ENCODE results near the gene CRABP2. TPM values are rescaled to one million over a fixed set of nuclear protein-coding genes. Genes with fewer than 3 reads are reported as not detected.

The CRABP2 gene
- total RNA-seq, 4 donors from 2014 or later: 4.5 to 8.8 (median 8.8) TPM; not detected in 1

- DNase-seq (ENCODE audit: low spot score): no peak
- ATAC-seq (ENCODE audit: low FRiP score): no peak
- TF ChIP-seq, protein P1, sequence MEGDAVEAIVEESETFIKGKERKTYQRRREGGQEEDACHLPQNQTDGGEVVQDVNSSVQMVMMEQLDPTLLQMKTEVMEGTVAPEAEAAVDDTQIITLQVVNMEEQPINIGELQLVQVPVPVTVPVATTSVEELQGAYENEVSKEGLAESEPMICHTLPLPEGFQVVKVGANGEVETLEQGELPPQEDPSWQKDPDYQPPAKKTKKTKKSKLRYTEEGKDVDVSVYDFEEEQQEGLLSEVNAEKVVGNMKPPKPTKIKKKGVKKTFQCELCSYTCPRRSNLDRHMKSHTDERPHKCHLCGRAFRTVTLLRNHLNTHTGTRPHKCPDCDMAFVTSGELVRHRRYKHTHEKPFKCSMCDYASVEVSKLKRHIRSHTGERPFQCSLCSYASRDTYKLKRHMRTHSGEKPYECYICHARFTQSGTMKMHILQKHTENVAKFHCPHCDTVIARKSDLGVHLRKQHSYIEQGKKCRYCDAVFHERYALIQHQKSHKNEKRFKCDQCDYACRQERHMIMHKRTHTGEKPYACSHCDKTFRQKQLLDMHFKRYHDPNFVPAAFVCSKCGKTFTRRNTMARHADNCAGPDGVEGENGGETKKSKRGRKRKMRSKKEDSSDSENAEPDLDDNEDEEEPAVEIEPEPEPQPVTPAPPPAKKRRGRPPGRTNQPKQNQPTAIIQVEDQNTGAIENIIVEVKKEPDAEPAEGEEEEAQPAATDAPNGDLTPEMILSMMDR (IDR thresholded peaks at IDR 0.05): no peak
Measured at GRCh38 chr1:156704166-156704711, 1.1 kb downstream of the CRABP2 start.

DNA sequence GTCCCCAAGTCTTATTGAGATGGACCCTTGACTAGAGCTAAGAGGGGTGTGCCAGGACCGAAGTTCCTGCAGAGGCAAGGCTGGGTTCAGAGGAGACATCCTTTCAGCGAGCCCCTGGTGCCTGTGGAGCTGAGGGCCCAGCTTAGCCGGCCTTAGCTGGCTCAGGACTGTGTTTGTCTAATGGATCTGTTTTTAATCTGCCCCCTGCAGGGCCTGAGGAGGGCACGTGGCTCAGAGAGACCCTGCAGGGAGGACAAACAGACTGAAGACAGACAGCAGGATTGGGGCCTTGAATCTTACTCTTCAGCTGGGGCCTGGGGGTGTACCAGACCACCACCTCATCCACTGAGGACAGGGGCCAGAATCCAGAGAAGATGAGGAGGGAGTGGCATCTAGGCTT is 1.6 kb downstream of the CRABP2 start:
- ATAC-seq (ENCODE audit: low FRiP score) (no peak), DNase-seq (ENCODE audit: low spot score) (no peak)
- TF ChIP-seq, protein P1 (IDR thresholded peaks at IDR 0.05): no peak

- DNase-seq (ENCODE audit: low spot score) (no peak), ATAC-seq (ENCODE audit: low FRiP score) (no peak)
- TF ChIP-seq, protein P1 (IDR thresholded peaks at IDR 0.05): no peak
Measured at GRCh38 chr1:156703336-156703735, 2.0 kb downstream of the CRABP2 start.

- DNase-seq (ENCODE audit: low spot score): no peak
- no peak for ATAC-seq (ENCODE audit: low FRiP score)
- TF ChIP-seq, protein P1 (IDR thresholded peaks at IDR 0.05): no peak
Measured at GRCh38 chr1:156700736-156701531, 4.4 kb downstream of the CRABP2 start.

DNA sequence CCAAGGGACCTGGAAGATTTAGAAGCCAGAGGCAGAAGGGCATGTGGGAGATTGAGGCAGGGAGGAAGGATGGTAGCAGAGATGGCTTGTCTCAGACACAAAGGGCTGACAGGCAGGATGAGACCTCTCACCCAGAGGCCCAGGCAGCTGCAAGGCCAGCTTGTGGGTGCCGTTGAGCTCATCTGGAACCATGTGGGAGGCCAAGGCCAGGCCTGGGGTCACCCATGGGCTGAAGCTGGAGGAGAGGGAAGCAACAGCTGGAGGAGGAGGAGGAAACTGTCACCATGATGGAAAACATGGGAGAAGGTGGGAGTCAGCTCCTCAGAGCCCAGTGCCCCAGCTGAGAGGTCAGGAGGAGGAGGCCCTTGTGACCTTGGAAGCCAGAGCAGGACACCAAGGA is 6.4 kb downstream of the CRABP2 start:
- ATAC-seq (ENCODE audit: low FRiP score): no peak
- TF ChIP-seq, protein P1 (IDR thresholded peaks at IDR 0.05): no peak
- no peak for DNase-seq (ENCODE audit: low spot score)

DNA sequence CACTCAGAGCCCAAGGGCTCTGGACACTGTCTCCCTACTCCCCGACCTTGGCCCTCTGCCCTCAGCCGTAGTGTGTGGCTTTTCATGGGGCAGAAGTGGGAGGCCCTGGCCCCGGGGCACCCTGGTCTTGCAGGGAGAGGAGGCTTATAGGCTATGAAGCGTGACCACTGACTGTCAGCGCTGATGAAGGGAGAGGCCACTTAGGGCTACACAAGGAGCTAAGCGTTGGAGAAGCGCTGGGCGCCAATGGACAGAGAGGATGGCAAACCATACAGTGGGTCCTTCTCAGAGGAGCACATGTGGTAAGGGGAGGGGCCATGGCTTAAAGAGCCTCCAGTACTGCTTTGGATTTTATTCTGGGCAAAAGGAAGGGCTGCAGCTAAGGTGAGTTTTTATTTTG is 7.9 kb downstream of the CRABP2 start:
- ATAC-seq (ENCODE audit: low FRiP score): no peak

More for the DNA sequence above, 7.9 kb downstream of the CRABP2 start:
- TF ChIP-seq, protein P1 (IDR thresholded peaks at IDR 0.05): no peak
- no peak for DNase-seq (ENCODE audit: low spot score)

Measured in omental fat pad (tissue), 4 donors.